GM10266 (cell line): Measurements from ENCODE around the gene ANKRD45.

ENCODE experiments used
- DNase-seq: peaks from one replicate; pipeline ENCODE4 v3.0.0; 2012; ENCODE audit errors: extremely low spot score
- CTCF ChIP-seq: IDR thresholded peaks from 2 replicates; pipeline ENCODE4 v1.5.1; 2012; ENCODE audit warnings: mild to moderate bottlenecking, low read depth; ENCODE audit not compliant: control insufficient read depth, insufficient read depth; ENCODE audit errors: missing control alignments

The ANKRD45 gene

GRCh38 chr1:173562813-173563212 lies 106.8 kb downstream of the ANKRD45 start:
- no peak for TF ChIP-seq CTCF
- no peak for DNase-seq

GRCh38 chr1:173561263-173561662 lies 108.4 kb downstream of the ANKRD45 start:
- DNase-seq = no peak
- TF ChIP-seq CTCF = no peak

- TF ChIP-seq CTCF = no peak
- DNase-seq = no peak
Observed at GRCh38 chr1:173560285-173560880, 109.3 kb downstream of the ANKRD45 start.
